Subcutaneous adipose tissue (tissue), 4 donors: ENCODE results near the gene KCND2. TPM values are rescaled to one million over a fixed set of nuclear protein-coding genes. Genes with fewer than 3 reads are reported as not detected.

Source experiments
- total RNA-seq, 4 donors: library from RNA; depleted of rRNA; stranded (reverse); fragments of >200 nt; gene quantifications; one replicate each; pipeline ENCODE4 v1.1.0, GENCODE V29; 2016
- TF ChIP-seq, protein P1 (sequence below): fragments of 450-650 bp; IDR thresholded peaks from one replicate; pipeline ENCODE4 v1.5.1; 2016; ENCODE audit warnings: low read depth, mild to moderate bottlenecking, control low read depth, antibody characterized with exemption, moderate library complexity

Gene KCND2
- total RNA-seq, 4 donors from 2014 or later: 1.5 to 8.0 (median 1.8) TPM

DNA sequence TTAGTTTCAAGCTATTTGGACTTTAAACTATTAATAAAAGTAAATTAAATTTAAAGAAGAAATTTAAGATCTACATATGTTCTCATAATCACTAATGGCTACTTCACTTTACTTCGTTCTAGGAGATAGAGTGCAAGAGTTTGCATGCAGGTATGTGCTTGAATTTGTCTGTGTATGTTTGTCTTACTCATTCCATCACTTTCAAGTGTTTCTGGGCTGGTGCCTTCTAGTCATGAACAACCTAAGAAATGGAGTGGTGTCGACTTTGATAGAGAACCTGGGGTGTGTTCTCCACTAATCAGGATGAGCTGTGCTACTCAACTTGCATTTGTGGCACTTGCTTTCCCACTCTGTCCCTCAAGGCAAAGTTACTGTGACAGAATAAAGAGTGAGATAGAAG lies 169.9 kb downstream of the KCND2 start:
- TF ChIP-seq, protein P1, sequence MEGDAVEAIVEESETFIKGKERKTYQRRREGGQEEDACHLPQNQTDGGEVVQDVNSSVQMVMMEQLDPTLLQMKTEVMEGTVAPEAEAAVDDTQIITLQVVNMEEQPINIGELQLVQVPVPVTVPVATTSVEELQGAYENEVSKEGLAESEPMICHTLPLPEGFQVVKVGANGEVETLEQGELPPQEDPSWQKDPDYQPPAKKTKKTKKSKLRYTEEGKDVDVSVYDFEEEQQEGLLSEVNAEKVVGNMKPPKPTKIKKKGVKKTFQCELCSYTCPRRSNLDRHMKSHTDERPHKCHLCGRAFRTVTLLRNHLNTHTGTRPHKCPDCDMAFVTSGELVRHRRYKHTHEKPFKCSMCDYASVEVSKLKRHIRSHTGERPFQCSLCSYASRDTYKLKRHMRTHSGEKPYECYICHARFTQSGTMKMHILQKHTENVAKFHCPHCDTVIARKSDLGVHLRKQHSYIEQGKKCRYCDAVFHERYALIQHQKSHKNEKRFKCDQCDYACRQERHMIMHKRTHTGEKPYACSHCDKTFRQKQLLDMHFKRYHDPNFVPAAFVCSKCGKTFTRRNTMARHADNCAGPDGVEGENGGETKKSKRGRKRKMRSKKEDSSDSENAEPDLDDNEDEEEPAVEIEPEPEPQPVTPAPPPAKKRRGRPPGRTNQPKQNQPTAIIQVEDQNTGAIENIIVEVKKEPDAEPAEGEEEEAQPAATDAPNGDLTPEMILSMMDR: no peak

DNA sequence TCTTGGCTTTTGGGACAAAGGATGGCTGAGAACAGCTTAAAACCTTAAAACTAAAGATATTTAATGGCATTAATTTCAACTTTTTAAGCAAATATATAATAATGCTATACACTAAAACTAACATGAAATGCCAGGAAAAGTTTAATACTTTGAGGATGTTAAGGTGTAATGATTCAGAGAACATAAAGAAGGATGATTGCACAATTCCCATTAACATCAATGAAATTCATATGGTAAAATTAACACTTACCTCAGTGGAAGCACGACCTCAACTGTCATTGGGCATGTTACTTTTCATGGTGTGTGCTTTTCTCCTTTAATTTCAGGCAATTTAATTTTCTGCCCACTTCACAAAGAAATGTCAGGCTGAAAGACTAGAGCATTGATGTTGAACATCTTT lies 171.7 kb downstream of the KCND2 start:
- TF ChIP-seq, protein P1: no peak

DNA sequence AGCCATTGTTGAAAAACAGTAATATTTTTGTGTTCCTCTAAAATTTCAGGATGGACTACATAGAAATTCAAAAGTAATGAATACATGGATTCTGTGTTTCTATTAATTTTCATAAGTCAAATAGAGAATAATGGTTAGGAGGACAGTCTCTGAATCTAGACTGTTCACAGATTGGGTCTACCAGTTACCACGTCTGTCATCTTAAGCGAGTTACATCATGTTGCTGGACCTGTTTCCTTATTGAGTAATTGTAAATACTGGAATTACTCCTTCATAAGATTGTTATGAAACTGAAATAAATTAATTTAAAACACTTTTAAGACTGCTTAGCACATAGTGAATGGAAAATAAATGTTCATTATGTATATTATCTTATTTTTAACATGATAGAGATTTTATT lies 172.3 kb downstream of the KCND2 start:
- TF ChIP-seq, protein P1: no peak

GRCh38 chr7:120452665-120453064 lies 179.7 kb downstream of the KCND2 start:
- TF ChIP-seq, protein P1: no peak

DNA sequence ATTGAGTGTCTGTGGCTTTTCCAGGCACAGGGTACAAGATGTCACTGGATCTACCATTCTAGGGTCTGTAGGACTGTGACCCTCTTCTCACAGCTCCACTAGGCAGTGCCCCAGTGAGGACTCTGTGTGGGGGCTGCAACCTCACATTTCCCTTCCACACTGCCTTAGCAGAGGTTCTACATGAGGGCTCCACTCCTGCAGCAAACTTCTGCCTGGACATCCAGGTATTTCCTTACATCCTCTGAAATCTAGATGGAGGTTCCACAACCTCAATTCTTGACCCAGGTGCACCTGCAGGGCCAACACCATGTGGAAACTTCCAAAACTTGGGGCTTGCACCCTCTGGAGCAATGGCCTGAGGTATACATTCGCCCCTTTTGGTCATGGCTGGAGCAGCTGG lies 183.7 kb downstream of the KCND2 start:
- TF ChIP-seq, protein P1: no peak

GRCh38 chr7:120460949-120461348 lies 188.0 kb downstream of the KCND2 start:
- TF ChIP-seq, protein P1: no peak

- TF ChIP-seq, protein P1: no peak
These were observed 190.0 kb downstream of the KCND2 start for GRCh38 chr7:120462991-120463390.
